Motor neuron (in vitro differentiated cells): ENCODE results near the gene OR1F1. TPM values are rescaled to one million over a fixed set of nuclear protein-coding genes. Genes with fewer than 3 reads are reported as not detected.
"Not testable (repeated sequence)": the region's sequence is repeated elsewhere in the genome, so short reads cannot be mapped to it uniquely, and the experiment has no call there.

ENCODE experiments used
- ATAC-seq, 8 experiments: fragments of 200-7000 bp; cut with Tn5 transposase; replicated peaks in 6 of 8; 2 replicates each; pipeline ENCODE4 v1.8.0; 2021; ENCODE audit warnings: mild to moderate bottlenecking in 8 of 8, moderate library complexity in 8 of 8
- H3K27ac ChIP-seq, 2 donors: fragments of 250-450 bp; sonication (Bioruptor Pico); 2 replicates each; pipeline ENCODE4 v1.9.0; 2021; ENCODE audit warnings: antibody characterized with exemption in 2 of 2, mild to moderate bottlenecking in 2 of 2, moderate library complexity in 1 of 2
- H3K4me1 ChIP-seq, 2 donors: fragments of 250-450 bp; sonication (Bioruptor Pico); replicated peaks in 1 of 2; 2 replicates each; pipeline ENCODE4 v1.6.1; 2021; ENCODE audit warnings: antibody characterized with exemption in 2 of 2, mild to moderate bottlenecking in 2 of 2, moderate library complexity in 1 of 2
- H3K4me3 ChIP-seq, 5 donors: fragments of 250-450 bp; sonication (Bioruptor Pico); 2 replicates each; pipeline ENCODE4 v1.9.0; 2021; ENCODE audit warnings: antibody characterized with exemption in 5 of 5, mild to moderate bottlenecking in 5 of 5, moderate library complexity in 4 of 5
- WGBS, 10 experiments: fragments of 450-650 bp; shearing (Covaris generic); methylation state at CpG; one replicate each; pipeline ENCODE4 v1.0.0; 2022; 5-methylcytosine and 5-hydroxymethylcytosine counted together
- in situ Hi-C, 9 experiments: fragments of 400-800 bp; cut with MboI; loops; one replicate each; pipeline ENCODE4 v1.15.0; 2021; ENCODE audit warnings: low sequenced_read_pairs in 9 of 9, low pct_unique_long_range_greater_than_20kb in 2 of 9; ENCODE audit not compliant: unreplicated experiment in 9 of 9
- total RNA-seq, 8 experiments: library from RNA; unstranded; fragments of 300-600 nt; gene quantifications; 2 replicates each; pipeline versions ENCODE4 v1.2.3 to v1.2.4, GENCODE V29; 2022

The OR1F1 gene
- total RNA-seq, 8 experiments from 2014 or later, result 0.32 to 1.4 (median 0.85) TPM; not detected in 4

DNA sequence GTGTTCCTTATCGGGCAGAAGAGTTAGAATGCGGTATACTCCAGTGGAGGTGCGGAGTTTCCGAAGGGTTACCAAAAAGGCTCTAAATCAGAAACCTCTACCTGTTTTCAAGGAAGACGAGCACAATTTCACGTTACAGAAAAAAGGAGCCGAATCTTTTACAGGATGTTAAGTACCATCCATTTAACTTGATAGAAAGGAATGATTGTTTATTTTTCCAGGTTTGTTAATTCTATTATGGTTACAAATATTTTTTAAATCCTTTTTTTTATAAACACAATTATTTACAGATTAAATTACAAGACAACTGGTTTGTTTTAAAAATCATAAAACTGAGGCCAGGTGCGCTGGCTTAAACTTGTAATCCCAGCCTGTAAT, 35.0 kb upstream of the OR1F1 start:
- ATAC-seq, result no peak
- in situ Hi-C loops, result no loop called here
- no peaks in the 10 kb centered on the region for H3K4me1 ChIP-seq
- 0 to 32% (median 13%) methylated on average over 3 to 8 of the region's 8 CpGs; no CpG with 5 or more reads in 2 of the 10 experiments for WGBS, 10 experiments
- peak overlapping the region; percentile 39 to 51 (median 48) for H3K4me3 ChIP-seq
- H3K27ac ChIP-seq, result no peak overlapping the region

DNA sequence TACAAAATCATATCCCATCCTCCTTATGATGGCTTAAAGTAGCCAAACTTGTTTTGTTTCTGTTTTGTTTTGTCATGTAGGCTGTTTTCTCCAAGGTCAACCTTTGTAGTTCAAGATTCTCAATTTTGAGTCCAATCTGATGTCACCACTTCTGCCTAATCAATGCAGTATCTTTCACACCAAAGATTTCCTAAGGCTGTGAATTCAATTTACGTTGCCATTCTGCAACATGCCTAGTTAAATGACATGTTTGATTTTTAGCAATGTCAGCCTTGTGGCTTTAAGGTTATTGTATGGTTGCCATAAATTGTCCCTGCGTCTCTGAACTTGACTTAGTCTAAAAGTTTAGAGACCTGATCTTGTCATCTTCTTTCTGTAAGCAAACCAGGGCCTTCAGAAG, 32.8 kb upstream of the OR1F1 start:
- in situ Hi-C loops, result no loop called here
- ATAC-seq, result no peak

DNA sequence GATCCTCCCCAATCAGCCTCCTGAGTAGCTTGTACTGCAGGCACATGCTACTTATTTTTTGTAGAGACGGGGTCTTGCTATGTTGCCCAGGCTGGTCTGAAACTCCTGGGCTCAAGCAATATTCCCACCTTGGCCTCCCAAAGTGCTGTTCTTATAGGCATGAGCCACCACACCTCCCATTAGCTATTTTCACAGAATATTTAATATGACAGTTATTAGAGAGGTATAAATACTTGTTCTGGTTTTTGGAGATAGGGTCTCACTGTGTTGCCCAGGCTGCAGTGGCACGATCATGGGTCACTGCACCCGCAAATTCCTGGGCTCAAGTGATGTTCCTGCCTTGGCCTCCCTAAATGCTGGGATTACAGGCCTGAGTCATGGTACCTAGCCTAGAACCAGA, 32.0 kb upstream of the OR1F1 start:
- WGBS, 10 experiments, result 80 to 100% (median 92%) methylated on average over 1 to 3 of the region's 3 CpGs; no CpG with 5 or more reads in 7 of the 10 experiments
- in situ Hi-C loops, result no loop called here
- Histone ChIP-seq H3K4me1 (no peaks in the 10 kb centered on the region), H3K27ac (no peak overlapping the region), H3K4me3 (no peak overlapping the region)
- no peak for ATAC-seq

More for the DNA sequence above, 32.8 kb upstream of the OR1F1 start:
- 0 to 100% (median 85%) methylated on average over 1 to 2 of the region's 2 CpGs; no CpG with 5 or more reads in 2 of the 10 experiments for WGBS, 10 experiments
- no peak overlapping the region for H3K27ac ChIP-seq
- no peaks in the 10 kb centered on the region for H3K4me1 ChIP-seq
- no peak overlapping the region for H3K4me3 ChIP-seq

DNA sequence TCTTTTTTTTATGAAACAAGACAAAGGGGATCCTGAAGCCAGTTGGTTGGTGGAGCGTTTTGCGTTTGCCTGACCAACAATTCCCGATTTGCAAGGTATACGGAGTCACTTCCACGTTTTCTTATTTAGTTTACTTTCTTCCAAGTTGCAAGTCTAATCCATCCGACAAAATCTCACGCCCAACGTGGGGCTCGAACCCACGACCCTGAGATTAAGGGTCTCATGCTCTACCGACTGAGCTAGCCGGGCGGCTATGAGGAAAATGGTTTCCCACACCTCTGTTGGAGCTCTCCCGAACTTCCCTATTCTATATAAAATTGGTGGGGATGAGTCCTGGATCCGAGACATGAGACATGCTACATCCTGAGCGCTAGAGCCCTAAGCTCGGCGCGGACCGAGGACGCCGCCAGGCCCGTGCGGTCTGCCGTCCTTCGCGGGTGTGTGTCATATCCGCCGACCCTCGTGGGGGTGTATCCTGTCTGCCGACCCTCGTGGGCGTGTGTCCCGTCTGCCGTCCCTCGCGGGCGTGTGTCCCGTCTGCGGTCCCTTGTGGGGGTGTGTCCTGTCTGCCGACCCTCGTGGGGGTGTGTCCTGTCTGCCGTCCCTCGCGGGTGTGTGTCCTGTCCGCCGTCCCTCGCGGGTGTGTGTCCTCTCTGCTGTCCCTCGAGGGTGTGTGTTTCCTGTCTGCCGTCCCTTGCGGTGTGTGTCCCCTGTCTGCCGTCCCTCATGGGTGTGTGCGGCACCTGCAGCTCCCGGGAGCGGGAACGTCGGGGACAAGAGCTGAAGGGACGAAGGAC, 30.6 kb upstream of the OR1F1 start:
- Histone ChIP-seq H3K4me1 (no peaks in the 10 kb centered on the region), H3K4me3 (peak overlapping the region; percentile 6 to 51 (median 39)), H3K27ac (no peak overlapping the region)
- 0 to 4% (median 2%) methylated on average over 1 to 21 of the region's 59 CpGs; no CpG with 5 or more reads in 1 of the 10 experiments for WGBS, 10 experiments
- in situ Hi-C loops, result no loop called here
- peak; percentile 7 to 55 (median 33) for ATAC-seq

DNA sequence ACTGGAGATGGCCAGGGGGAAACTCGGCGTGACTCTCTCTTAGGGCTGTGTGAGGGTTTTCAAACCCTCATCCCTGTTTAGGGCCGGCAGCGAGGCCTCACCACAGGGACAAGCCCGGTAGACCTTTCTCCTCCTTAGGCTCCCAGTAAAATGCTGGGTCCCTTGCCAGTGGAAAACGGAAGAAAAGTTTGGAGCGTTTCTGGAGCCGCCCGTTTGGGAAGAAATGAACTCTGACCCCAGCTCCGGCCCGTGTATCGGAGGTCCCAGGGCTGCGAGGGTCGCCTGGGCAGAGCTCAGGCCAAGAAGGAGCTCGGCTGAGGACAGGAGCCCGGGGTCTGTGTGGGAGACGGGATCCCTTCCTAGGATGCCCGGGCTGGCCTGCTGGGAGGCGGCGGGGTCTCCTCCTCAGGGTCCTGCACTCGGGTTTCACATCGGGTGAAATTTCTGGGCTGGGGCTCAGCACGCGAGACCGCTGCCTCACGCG, 29.9 kb upstream of the OR1F1 start:
- Histone ChIP-seq H3K27ac (no peak overlapping the region), H3K4me1 (no peaks in the 10 kb centered on the region), H3K4me3 (peak overlapping the region; percentile 16 to 51 (median 39))
- 0 to 10% (median 0%) methylated on average over 1 to 9 of the region's 27 CpGs; no CpG with 5 or more reads in 4 of the 10 experiments for WGBS, 10 experiments
- in situ Hi-C loops, result no loop called here
- peak in 6 of 8 experiments; percentile 9 to 42 (median 36) for ATAC-seq

DNA sequence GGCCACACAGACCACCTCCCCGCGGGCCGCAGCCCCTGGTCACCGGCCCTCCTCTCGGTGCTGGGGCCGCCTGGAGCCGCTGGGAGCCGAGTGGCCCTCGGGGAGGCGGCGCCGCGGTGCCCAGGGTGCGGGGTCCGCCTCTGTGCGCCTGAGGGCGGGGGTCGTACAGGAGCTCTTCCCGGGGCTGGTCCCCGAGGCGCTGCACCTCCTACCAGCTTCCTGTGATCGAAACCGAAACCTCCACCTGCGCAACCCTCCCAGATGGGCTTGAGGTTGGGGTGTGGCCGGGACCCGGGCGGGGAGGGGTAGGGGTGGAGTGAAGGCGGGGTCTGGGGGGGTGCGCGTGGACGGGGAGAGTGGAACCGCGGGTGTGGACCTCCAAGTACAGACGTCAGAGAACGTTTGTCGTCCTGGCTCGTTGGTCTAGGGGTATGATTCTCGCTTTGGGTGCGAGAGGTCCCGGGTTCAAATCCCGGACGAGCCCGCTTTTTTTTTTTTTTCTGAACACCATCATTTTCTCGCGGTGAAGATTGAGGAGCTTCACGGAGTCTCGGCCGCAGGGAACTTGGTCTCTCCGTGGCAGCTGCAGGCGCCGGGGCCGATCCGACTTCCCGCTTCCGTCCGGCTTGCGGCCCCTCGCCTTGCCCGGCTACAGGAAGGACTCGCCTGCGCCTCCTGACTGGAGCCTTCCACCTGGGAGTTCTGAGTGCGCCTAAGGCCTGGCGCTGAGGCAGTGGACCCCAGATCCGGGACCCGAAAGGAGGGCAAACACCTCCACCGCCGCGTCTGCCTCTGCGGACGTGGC, 29.3 kb upstream of the OR1F1 start:
- H3K27ac ChIP-seq, result no peak overlapping the region
- peak; percentile 47 to 66 (median 54) for ATAC-seq
- peak overlapping the region; percentile 16 to 51 (median 39) for H3K4me3 ChIP-seq
- H3K4me1 ChIP-seq, result no peaks in the 10 kb centered on the region
- 0 to 19% (median 6%) methylated on average over 4 to 25 of the region's 70 CpGs for WGBS, 10 experiments
- in situ Hi-C loops, result no loop called here

DNA sequence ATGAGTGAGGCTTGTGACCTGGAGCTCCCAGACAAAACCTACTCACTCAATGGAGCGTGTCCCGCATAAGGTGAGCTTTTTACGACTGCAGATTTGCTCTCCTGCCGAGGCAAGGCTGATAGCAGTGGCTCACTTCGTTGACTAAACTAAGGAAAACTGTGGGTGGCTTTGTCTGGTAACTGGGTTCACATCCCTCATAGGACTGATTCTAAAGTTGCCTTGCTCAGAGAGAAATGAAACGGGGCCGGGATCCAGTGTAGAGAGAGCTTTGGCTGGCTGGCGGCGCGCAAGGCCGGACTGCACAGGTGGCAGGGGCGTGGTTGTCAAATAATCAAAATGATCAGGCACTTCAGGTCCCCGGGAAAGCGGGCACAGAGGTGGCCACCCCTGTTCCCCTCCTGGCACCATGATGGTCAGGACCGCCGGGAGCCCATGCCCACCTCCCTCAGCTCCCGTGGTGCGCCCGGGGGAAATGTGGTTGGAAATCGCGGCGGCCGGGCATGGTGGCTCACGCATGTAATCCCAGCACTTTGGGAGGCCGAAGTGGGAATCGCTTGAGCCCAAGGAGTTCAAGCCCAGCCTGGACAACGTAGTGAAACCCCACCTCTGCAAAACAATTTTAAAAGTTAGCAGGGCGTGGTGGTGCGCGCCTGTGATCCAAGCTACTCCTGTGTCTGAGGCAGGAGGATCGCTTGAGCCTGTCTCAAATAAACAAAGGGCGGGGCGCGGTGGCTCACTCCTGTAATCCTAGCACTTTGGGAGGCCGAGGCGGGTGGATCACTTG, 26.6 kb upstream of the OR1F1 start:
- no peak for ATAC-seq
- no peaks in the 10 kb centered on the region for H3K4me1 ChIP-seq
- H3K27ac ChIP-seq, result no peak overlapping the region
- WGBS, 10 experiments, result 30 to 94% (median 85%) methylated on average over 1 to 33 of the region's 36 CpGs; no CpG with 5 or more reads in 1 of the 10 experiments
- no peak overlapping the region for H3K4me3 ChIP-seq
- in situ Hi-C loops, result no loop called here

DNA sequence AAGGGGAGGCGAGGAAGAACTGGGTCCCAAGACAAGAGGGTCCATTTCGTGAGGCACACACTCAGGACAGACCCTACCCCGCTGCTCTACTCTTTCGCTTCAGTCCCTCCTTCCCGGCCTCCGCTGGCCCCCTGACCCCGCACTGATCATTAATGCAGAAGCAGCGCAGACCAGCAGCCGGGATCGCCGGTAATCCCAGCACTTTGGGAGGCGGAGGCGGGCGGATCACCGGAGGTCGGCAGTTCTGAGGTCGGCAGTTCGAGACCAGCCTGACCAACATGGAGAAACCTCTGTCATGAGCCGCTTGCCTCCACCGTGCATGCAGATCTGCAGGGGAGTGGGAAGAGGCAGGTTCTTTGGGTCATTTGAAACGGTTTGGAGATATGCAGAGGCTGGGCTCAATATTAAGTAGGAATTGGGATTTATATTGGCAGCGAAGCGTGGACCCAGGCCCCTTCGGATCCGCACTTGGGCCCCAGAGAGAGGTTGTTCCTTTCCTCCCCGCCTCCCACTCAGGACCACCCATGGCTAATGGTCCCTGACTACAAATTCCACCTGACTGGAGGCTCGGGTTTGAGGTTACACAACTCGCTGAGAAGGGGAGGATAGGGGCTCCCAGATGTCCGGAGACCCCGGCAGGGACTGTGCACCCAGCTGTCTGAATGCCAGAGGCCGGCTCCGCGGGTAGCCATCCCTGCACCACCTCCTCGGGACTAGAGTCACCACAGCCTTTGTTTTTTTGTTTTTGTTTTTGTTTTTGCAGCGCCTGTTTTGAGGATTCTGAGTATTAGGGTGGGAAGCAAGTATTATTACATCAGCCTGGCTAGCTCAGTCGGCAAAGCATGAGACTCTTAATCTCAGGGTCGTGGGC, 23.6 kb upstream of the OR1F1 start:
- WGBS, 10 experiments, result 55 to 100% (median 80%) methylated on average over 1 to 21 of the region's 37 CpGs; no CpG with 5 or more reads in 1 of the 10 experiments
- Histone ChIP-seq H3K27ac (no peak overlapping the region), H3K4me3 (no peak overlapping the region), H3K4me1 (no peaks in the 10 kb centered on the region)
- in situ Hi-C loops, result no loop called here
- ATAC-seq, result no peak

DNA sequence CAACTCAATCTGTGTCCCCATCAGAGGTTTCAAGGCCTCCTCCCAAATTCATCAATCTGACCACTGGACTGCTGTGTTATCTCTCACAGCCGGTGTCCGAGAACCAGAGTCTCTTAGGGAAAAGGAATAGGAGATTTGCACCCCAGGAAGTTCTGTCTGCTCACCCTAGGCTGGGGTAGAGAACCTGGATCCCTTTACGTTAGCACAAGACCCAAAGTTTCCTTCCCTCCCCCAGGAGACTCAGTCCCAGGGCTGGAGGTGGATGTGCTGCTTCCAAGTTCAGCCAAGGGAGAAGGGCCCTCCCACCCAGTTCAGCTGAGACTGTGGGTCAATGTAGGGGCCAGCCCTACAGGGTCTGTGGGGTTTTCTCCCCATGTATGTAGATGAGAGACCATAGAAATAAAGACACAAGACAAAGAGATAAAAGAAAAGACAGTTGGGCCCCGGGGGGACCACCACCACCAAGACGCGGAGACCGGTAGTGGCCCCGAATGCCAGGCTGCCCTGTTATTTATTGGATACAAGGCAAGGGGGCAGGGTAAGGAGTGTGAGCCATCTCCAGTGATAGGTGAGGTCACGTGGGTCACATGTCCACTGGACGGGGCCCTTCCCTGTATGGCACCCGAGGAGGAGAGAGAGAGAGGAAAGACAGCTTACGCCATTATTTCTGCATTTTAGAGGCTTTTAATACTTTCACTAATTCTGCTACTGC, 22.7 kb upstream of the OR1F1 start:
- Histone ChIP-seq H3K27ac (no peak overlapping the region), H3K4me3 (no peak overlapping the region), H3K4me1 (peaks cover 0 to 2% of the 10 kb centered on the region in 2 donors)
- 69 to 100% (median 83%) methylated on average over 1 to 11 of the region's 12 CpGs; no CpG with 5 or more reads in 2 of the 10 experiments for WGBS, 10 experiments
- ATAC-seq, result peak in 2 of 8 experiments; percentile 22 to 26
- in situ Hi-C loops, result no loop called here

DNA sequence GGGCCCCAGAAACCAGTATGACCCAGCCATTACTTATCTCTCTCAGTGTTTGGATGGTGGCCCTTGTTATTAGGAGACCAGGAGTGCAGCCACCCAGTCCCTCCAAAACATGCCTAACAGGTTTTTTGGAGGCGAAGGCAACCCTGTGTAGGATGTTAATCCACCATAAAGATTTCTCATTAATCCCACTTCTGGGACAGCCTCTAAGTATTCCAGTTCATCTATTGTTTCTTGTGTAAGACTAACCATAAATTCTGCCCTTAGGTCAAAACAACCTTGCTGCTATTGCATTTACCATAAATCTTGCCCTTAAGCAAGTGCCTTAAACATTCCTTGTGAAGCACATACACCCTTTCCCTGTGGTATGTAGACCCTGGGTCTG, 21.5 kb upstream of the OR1F1 start:
- Histone ChIP-seq H3K27ac (no peak overlapping the region), H3K4me3 (no peak overlapping the region), H3K4me1 (peaks cover 0 to 10% of the 10 kb centered on the region in 2 donors)
- ATAC-seq, result peak in 1 of 8 experiments; percentile 15
- in situ Hi-C loops, result no loop called here
- 0% methylated on average over 1 of the region's 1 CpG; no CpG with 5 or more reads in 9 of the 10 experiments for WGBS, 10 experiments

DNA sequence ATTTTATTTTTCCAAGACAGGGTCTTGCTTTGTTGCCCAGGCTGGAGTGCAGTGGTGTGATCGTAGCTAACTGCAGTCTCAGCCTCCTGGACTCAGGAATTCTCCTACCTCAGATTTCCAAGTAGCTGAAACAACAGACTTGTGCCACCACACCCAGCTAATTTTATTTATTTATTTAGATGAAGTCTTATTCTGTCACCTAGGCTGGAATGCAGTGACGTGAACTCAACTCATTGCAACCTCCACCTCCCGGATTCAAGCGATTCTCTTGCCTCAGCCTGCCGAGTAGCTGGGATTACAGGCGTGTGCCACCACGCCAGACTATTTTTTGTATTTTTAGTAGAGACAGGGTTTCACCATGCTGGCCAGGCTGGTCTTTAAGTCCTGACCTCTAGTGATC, 19.3 kb upstream of the OR1F1 start:
- H3K4me3 ChIP-seq, ATAC-seq, H3K27ac ChIP-seq, in situ Hi-C loops, H3K4me1 ChIP-seq: not testable (repeated sequence)
- 31 to 94% (median 80%) methylated on average over 1 to 6 of the region's 7 CpGs; no CpG with 5 or more reads in 1 of the 10 experiments for WGBS, 10 experiments
